Thyroid gland (tissue), 4 donors: ENCODE measurements around the gene SAAL1.

Experiments
- POLR2A ChIP-seq, 2 donors: fragments of 450-650 bp; IDR thresholded peaks; one replicate each; pipeline ENCODE4 v1.6.1; 2017; ENCODE audit warnings: antibody characterized with exemption in 2 of 2, mild to moderate bottlenecking in 2 of 2, moderate library complexity in 1 of 2
- TF ChIP-seq, protein P1 (sequence below), 6 experiments: fragments of 200-600 bp in 3 of 6; fragments of 450-650 bp in 3 of 6; sonication (generic) in 3 of 6; IDR thresholded peaks; one replicate each; pipeline ENCODE4 v1.5.1; 2016 to 2019; ENCODE audit warnings: antibody characterized with exemption in 6 of 6, mild to moderate bottlenecking in 2 of 6, inconsistent platforms in 1 of 6, moderate library complexity in 1 of 6

DNA sequence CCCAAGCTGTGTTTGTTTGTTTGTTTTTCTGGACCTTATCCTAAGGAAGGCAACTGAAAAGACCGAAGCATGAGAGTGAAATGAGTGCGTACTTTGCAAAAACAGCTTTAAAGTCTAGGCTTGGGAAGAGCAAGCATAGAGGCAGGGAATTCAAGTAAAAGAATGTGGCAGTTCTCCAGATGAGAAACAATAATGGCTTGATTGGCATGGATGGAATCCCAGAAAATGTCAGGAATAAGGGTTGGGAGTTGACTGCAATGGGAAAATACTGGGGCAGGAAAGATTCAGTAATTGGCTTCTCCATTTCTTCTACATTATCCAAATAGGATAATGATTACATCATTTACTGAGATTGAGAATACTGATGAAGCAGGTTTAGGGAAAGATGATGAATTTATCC, 17.5 kb downstream of the SAAL1 start:
- TF ChIP-seq, protein P1, sequence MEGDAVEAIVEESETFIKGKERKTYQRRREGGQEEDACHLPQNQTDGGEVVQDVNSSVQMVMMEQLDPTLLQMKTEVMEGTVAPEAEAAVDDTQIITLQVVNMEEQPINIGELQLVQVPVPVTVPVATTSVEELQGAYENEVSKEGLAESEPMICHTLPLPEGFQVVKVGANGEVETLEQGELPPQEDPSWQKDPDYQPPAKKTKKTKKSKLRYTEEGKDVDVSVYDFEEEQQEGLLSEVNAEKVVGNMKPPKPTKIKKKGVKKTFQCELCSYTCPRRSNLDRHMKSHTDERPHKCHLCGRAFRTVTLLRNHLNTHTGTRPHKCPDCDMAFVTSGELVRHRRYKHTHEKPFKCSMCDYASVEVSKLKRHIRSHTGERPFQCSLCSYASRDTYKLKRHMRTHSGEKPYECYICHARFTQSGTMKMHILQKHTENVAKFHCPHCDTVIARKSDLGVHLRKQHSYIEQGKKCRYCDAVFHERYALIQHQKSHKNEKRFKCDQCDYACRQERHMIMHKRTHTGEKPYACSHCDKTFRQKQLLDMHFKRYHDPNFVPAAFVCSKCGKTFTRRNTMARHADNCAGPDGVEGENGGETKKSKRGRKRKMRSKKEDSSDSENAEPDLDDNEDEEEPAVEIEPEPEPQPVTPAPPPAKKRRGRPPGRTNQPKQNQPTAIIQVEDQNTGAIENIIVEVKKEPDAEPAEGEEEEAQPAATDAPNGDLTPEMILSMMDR (IDR thresholded peaks at IDR 0.05) = no peak
- no peak for TF ChIP-seq POLR2A (IDR thresholded peaks at IDR 0.05)
